H1 (cell line): Measurements from ENCODE around the gene LURAP1L. TPM values are rescaled to one million over a fixed set of nuclear protein-coding genes. Genes with fewer than 3 reads are reported as not detected.

Experiments used
- SP2 ChIP-seq: IDR thresholded peaks from 2 replicates; pipeline ENCODE4 v1.6.1; 2012; ENCODE audit warnings: mild to moderate bottlenecking, low read length, inconsistent platforms
- polyA plus RNA-seq, 7 experiments: library from polyadenylated mRNA; depleted of rRNA in 3 of 7; stranded (reverse) in 5 of 7; unstranded in 2 of 7; fragments of >200 nt in 5 of 7; fragments of 200-250 nt in 2 of 7; gene quantifications; 1 replicate in 5 of 7; 2 replicates in 1 of 7; 4 replicates in 1 of 7; pipeline versions ENCODE4 v1.2.1 to v1.2.3, GENCODE V29; 2011 to 2013; ENCODE audit warnings: missing spikeins in 2 of 7, mixed read lengths in 2 of 7
- total RNA-seq: library from RNA; stranded (reverse); fragmentation: NEBNext Ultra II Directional; extraction: Animal tissue kit (Norgen Biotek cat#: 25700); gene quantifications from 2 replicates; pipeline ENCODE4 v1.2.1, GENCODE V29; 2021
- TF ChIP-seq, protein P1 (sequence below): fragments of 300-600 bp; sonication (generic); IDR thresholded peaks from 2 replicates; pipeline ENCODE4 v1.7.1; 2012; ENCODE audit warnings: low read length, moderate library complexity, mild to moderate bottlenecking, inconsistent platforms; ENCODE audit not compliant: insufficient replicate concordance

LURAP1L gene
- total and polyA plus RNA-seq, 2 of the 8 experiments (the other 6 are each of a cell fraction or from before 2014, with no cell fraction given) = 0.63 to 1.2 TPM

DNA sequence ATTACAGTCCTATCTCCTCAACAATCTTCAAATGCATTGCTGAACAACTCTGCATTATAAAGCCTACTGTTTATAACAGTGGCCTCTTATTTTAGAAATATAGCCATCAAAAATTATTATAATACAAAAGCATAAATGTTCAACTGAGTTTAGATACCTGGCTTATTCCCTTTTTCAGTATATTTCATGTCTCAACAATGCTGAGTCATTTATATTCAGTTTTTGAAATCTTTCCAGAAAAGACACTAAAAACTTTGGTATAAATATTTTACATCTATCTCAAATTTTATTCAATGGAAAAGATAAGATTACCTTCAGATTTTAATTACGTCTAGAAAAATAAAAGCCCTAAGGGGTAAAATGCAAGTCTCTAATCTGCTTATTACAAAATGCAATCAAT, 37.9 kb downstream of the LURAP1L start (continued):
- TF ChIP-seq, protein P1, sequence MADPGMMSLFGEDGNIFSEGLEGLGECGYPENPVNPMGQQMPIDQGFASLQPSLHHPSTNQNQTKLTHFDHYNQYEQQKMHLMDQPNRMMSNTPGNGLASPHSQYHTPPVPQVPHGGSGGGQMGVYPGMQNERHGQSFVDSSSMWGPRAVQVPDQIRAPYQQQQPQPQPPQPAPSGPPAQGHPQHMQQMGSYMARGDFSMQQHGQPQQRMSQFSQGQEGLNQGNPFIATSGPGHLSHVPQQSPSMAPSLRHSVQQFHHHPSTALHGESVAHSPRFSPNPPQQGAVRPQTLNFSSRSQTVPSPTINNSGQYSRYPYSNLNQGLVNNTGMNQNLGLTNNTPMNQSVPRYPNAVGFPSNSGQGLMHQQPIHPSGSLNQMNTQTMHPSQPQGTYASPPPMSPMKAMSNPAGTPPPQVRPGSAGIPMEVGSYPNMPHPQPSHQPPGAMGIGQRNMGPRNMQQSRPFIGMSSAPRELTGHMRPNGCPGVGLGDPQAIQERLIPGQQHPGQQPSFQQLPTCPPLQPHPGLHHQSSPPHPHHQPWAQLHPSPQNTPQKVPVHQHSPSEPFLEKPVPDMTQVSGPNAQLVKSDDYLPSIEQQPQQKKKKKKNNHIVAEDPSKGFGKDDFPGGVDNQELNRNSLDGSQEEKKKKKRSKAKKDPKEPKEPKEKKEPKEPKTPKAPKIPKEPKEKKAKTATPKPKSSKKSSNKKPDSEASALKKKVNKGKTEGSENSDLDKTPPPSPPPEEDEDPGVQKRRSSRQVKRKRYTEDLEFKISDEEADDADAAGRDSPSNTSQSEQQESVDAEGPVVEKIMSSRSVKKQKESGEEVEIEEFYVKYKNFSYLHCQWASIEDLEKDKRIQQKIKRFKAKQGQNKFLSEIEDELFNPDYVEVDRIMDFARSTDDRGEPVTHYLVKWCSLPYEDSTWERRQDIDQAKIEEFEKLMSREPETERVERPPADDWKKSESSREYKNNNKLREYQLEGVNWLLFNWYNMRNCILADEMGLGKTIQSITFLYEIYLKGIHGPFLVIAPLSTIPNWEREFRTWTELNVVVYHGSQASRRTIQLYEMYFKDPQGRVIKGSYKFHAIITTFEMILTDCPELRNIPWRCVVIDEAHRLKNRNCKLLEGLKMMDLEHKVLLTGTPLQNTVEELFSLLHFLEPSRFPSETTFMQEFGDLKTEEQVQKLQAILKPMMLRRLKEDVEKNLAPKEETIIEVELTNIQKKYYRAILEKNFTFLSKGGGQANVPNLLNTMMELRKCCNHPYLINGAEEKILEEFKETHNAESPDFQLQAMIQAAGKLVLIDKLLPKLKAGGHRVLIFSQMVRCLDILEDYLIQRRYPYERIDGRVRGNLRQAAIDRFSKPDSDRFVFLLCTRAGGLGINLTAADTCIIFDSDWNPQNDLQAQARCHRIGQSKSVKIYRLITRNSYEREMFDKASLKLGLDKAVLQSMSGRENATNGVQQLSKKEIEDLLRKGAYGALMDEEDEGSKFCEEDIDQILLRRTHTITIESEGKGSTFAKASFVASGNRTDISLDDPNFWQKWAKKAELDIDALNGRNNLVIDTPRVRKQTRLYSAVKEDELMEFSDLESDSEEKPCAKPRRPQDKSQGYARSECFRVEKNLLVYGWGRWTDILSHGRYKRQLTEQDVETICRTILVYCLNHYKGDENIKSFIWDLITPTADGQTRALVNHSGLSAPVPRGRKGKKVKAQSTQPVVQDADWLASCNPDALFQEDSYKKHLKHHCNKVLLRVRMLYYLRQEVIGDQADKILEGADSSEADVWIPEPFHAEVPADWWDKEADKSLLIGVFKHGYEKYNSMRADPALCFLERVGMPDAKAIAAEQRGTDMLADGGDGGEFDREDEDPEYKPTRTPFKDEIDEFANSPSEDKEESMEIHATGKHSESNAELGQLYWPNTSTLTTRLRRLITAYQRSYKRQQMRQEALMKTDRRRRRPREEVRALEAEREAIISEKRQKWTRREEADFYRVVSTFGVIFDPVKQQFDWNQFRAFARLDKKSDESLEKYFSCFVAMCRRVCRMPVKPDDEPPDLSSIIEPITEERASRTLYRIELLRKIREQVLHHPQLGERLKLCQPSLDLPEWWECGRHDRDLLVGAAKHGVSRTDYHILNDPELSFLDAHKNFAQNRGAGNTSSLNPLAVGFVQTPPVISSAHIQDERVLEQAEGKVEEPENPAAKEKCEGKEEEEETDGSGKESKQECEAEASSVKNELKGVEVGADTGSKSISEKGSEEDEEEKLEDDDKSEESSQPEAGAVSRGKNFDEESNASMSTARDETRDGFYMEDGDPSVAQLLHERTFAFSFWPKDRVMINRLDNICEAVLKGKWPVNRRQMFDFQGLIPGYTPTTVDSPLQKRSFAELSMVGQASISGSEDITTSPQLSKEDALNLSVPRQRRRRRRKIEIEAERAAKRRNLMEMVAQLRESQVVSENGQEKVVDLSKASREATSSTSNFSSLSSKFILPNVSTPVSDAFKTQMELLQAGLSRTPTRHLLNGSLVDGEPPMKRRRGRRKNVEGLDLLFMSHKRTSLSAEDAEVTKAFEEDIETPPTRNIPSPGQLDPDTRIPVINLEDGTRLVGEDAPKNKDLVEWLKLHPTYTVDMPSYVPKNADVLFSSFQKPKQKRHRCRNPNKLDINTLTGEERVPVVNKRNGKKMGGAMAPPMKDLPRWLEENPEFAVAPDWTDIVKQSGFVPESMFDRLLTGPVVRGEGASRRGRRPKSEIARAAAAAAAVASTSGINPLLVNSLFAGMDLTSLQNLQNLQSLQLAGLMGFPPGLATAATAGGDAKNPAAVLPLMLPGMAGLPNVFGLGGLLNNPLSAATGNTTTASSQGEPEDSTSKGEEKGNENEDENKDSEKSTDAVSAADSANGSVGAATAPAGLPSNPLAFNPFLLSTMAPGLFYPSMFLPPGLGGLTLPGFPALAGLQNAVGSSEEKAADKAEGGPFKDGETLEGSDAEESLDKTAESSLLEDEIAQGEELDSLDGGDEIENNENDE = no peak
- no peak for TF ChIP-seq SP2
